ENCODE data around the gene BPIFA3. TPM values are rescaled to one million over a fixed set of nuclear protein-coding genes. Genes with fewer than 3 reads are reported as not detected.

Gene BPIFA3
- total RNA-seq, 4 donors from 2014 or later, result not detected

DNA sequence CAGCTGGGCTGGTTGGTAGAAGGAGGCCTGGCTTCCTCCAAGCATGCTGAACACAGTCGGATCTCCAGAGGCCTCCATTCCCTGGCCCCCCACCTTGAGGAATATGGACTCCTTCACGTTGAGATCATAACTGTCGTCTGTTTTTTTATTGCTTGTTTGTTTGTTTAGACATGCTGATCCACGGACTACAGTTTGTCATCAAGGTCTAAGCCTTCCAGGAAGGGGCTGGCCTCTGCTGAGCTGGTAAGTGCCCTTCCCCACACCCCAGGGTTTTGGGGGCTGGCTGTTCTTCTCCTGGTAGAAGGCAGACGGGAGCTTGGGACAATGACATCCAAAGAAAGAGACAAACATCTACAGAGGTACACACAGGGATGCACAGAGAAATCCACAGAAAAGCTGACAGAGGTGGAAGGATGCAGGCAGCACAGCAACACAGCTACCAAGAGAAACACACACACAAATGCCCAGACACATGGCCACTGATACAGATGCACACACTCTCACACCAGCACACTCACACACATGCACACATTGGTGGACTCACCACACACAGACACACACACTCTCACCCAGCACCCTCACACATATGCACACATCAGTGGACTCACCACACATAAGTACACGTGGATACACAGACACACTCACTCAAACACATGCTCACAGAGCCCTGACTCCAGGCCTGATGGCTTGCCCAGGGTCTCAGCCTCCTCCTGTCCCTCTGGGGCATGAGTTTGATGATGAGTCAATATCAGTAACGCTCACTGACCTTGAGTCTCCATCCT is 25.4 kb downstream of the BPIFA3 start:
- no peak for TF ChIP-seq CTCF (IDR thresholded peaks at IDR 0.05)
- DNase-seq (ENCODE audit: low spot score) (no peak), ATAC-seq (ENCODE audit: low FRiP score) (no peak)

DNA sequence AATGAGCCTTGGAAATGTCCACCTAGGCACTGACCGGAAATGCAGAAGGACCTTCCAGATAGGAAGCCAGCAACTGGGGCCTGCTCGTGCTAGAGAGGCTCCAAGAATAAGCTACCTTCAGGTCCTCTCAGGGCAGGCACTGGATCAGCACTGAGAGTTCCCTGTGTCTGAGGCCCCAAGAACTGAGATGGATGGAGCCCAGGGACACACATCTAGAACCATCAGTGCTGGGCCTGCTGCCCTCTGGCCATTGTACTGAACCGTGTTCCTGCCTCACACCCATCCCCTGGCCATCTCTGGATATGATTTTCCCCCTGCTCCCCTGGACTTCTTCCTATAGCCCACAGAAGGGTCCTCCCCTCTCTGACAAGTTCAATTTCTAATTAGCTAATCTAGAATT is 28.9 kb downstream of the BPIFA3 start:
- DNase-seq (ENCODE audit: low spot score) (no peak), ATAC-seq (ENCODE audit: low FRiP score) (no peak)
- TF ChIP-seq CTCF (IDR thresholded peaks at IDR 0.05), result no peak

DNA sequence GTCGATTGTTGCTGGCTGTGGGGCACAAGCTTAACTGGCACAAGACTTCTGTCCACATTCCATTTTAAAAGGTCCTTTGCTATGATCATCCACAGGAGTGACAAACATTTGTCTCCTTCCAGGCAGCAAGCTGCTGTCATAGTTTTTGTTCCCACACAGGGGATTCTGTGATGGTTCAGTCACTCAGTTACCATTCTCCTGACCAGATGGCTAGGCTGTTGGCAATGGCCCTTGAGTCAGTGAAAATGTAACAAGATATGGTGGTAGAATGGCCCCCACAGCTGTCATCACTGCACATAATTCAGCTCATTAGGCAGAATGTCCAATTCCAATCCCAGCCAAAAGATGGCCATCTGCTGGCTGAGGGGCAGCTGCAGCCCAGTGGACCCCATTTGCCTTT is 32.3 kb downstream of the BPIFA3 start:
- ATAC-seq (ENCODE audit: low FRiP score) (no peak), DNase-seq (ENCODE audit: low spot score) (no peak)
- no peak for TF ChIP-seq CTCF (IDR thresholded peaks at IDR 0.05)

DNA sequence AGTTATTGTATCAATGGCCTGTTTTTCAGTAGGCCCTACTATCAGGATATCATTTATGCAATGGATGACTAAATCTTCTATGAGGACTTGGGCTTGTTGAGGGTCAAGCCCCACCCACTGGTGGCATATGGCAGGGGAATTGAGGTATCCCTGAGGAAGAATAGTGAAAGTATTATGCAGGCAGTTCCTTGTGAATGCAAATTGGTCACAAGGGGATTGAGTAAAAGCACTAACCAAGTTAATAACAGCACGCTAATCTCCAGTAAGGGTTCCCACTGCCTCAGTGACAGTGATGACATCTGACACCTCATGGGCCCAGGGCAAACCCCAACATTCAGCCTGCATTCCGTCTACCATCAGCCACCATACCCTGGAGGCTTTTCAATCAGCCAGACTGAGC is 33.5 kb downstream of the BPIFA3 start:
- ATAC-seq (ENCODE audit: low FRiP score), result no peak
- no peak for TF ChIP-seq CTCF (IDR thresholded peaks at IDR 0.05)

DNA sequence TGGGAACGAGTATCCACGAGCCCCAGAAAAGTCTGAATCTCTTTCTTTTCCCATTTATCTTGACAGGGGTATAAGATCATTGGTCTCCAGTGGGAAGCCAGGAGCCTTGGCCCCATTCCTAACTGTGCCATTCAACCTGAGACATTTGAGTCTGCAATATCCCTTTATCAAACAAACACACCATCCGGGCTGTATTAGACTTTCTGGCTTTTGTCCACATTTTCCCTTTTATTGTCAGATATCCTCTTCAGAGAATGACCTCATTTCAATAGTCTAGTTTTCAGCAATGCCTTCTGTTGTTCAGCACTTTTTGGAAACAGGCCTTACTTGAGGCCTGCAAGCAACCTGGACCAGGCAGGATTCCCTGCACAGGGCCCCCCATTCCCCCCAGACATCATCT is 34.3 kb downstream of the BPIFA3 start:
- no peak for ATAC-seq (ENCODE audit: low FRiP score)

More for the DNA sequence above, 33.5 kb downstream of the BPIFA3 start:
- DNase-seq (ENCODE audit: low spot score), result no peak

DNA sequence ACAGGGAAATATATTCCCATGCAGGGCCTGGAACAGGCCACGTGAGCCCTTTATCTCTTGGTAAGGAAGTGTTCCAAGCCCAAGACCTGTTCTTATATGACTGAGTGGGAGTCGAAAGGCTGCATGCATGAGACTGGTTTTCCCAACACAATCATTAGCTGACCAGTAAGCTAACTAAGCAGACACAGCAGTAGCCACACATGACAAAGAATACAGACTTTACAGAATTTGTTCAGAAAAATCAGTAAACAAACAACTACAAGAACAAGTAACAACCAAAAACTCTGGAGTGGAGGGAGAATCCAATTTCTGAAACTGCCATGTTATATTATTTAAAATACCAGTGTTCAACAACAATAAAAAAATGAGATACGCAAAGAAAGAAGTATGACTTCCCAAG is 35.3 kb downstream of the BPIFA3 start:
- no peak for ATAC-seq (ENCODE audit: low FRiP score)
- no peak for TF ChIP-seq CTCF (IDR thresholded peaks at IDR 0.05)
- DNase-seq (ENCODE audit: low spot score), result no peak

More for the DNA sequence above, 34.3 kb downstream of the BPIFA3 start:
- DNase-seq (ENCODE audit: low spot score), result no peak
- TF ChIP-seq CTCF (IDR thresholded peaks at IDR 0.05), result no peak

DNA sequence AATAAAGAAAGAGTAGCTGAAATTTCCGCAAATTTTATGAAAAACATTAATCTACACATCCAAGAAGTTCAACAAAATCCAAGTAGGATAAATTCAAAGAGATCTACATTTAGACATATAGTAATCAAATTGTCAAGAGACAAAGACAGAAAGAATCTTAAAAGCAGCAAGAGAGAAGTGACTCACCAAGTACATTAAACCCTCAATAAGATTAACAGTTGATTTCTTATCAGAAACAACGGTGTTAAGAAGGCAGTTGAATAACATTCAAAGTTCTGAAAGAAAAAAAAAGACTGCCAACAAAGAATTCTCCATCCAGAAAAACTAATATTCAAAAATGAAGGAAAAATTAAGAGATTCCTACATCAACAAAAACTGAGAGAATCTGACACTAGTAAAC is 37.9 kb downstream of the BPIFA3 start:
- ATAC-seq (ENCODE audit: low FRiP score) (no peak), DNase-seq (ENCODE audit: low spot score) (no peak)
- TF ChIP-seq CTCF (IDR thresholded peaks at IDR 0.05), result no peak
